ENCODE measurements around the gene TOMM5.

The TOMM5 gene

GRCh38 chr9:37592108-37592951, at the start of gene TOMM5:
Gene TOMM5, minus strand, starts transcription at chr9:37592597. Its CDS starts 65 bp downstream, at chr9:37592532.
- DNase-seq, result peak; percentile 96

GRCh38 chr9:37641331-37641730, 48.9 kb upstream of the TOMM5 start:
- no peak for DNase-seq

- DNase-seq, result no peak
Observed at GRCh38 chr9:37640246-37640645, 47.8 kb upstream of the TOMM5 start.

- DNase-seq, result no peak
Observed at GRCh38 chr9:37639841-37640240, 47.4 kb upstream of the TOMM5 start.

GRCh38 chr9:37639109-37639762, 46.8 kb upstream of the TOMM5 start:
- DNase-seq, result no peak

GRCh38 chr9:37636511-37637448, 44.4 kb upstream of the TOMM5 start:
- DNase-seq, result no peak

- DNase-seq, result no peak
Observed at GRCh38 chr9:37635808-37636207, 43.4 kb upstream of the TOMM5 start.

GRCh38 chr9:37632479-37632878, 40.1 kb upstream of the TOMM5 start:
- no peak for DNase-seq

GRCh38 chr9:37626708-37627292, 34.4 kb upstream of the TOMM5 start:
- DNase-seq, result no peak

GRCh38 chr9:37625758-37626147, 33.4 kb upstream of the TOMM5 start:
- no peak for DNase-seq

- no peak for DNase-seq
Observed at GRCh38 chr9:37625036-37625757, 32.8 kb upstream of the TOMM5 start.

GRCh38 chr9:37624073-37624472, 31.7 kb upstream of the TOMM5 start:
- no peak for DNase-seq

GRCh38 chr9:37623267-37623666, 30.9 kb upstream of the TOMM5 start:
- no peak for DNase-seq

- DNase-seq, result no peak
Observed at GRCh38 chr9:37622462-37622861, 30.1 kb upstream of the TOMM5 start.

- peak; percentile 31 for DNase-seq
Observed at GRCh38 chr9:37621273-37622121, 29.1 kb upstream of the TOMM5 start.

- DNase-seq, result no peak
Observed at GRCh38 chr9:37620396-37620795, 28.0 kb upstream of the TOMM5 start.

- no peak for DNase-seq
Observed at GRCh38 chr9:37619806-37620205, 27.4 kb upstream of the TOMM5 start.

- no peak for DNase-seq
Observed at GRCh38 chr9:37618817-37619216, 26.4 kb upstream of the TOMM5 start.

GRCh38 chr9:37617832-37618231, 25.4 kb upstream of the TOMM5 start:
- no peak for DNase-seq

- no peak for DNase-seq
Observed at GRCh38 chr9:37617161-37617560, 24.8 kb upstream of the TOMM5 start.

GRCh38 chr9:37611961-37612360, 19.6 kb upstream of the TOMM5 start:
- DNase-seq, result no peak

All from right hindlimb (tissue), 1 donor.